Tibial nerve (tissue), 4 donors: Measurements from ENCODE around the gene ALOX5AP.

Source experiments
- EP300 ChIP-seq, 2 donors: sonication (generic); formaldehyde crosslinking; IDR thresholded peaks; one replicate each; pipeline ENCODE4 v1.6.1; 2017; ENCODE audit warnings: antibody characterized with exemption in 2 of 2, mild to moderate bottlenecking in 1 of 2
- POLR2A ChIP-seq, 2 donors: fragments of 450-650 bp; IDR thresholded peaks; one replicate each; pipeline ENCODE4 v1.6.1; 2017; ENCODE audit warnings: antibody characterized with exemption in 2 of 2, mild to moderate bottlenecking in 2 of 2, moderate library complexity in 2 of 2
- TF ChIP-seq, protein P1 (sequence below), 5 experiments: fragments of 200-600 bp in 3 of 5; fragments of 450-650 bp in 2 of 5; sonication (generic) in 3 of 5; IDR thresholded peaks; one replicate each; pipeline ENCODE4 v1.5.1; 2016 to 2019; ENCODE audit warnings: antibody characterized with exemption in 5 of 5, mild to moderate bottlenecking in 3 of 5, moderate library complexity in 2 of 5

DNA sequence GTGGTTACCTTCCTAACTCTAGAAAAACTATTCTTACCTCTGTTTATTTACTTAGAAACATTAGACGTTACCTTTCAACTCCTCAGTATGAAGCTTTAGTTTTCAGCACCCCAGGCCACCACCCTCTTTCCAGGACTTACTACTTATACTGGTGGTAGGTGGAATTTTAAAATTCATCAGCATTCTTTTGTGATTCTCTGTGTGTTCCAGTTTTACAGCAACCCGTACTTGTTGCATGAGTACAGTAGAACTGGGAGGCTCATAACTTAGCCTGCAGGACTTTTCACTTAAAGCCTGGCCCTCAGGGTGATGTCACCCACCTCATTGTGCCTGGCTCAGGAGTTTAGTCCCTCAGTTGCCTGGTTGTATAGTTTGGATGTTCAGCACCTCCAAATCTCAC, 49.4 kb upstream of the ALOX5AP start:
- TF ChIP-seq, protein P1, sequence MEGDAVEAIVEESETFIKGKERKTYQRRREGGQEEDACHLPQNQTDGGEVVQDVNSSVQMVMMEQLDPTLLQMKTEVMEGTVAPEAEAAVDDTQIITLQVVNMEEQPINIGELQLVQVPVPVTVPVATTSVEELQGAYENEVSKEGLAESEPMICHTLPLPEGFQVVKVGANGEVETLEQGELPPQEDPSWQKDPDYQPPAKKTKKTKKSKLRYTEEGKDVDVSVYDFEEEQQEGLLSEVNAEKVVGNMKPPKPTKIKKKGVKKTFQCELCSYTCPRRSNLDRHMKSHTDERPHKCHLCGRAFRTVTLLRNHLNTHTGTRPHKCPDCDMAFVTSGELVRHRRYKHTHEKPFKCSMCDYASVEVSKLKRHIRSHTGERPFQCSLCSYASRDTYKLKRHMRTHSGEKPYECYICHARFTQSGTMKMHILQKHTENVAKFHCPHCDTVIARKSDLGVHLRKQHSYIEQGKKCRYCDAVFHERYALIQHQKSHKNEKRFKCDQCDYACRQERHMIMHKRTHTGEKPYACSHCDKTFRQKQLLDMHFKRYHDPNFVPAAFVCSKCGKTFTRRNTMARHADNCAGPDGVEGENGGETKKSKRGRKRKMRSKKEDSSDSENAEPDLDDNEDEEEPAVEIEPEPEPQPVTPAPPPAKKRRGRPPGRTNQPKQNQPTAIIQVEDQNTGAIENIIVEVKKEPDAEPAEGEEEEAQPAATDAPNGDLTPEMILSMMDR (IDR thresholded peaks at IDR 0.05), result no peak
- TF ChIP-seq POLR2A (IDR thresholded peaks at IDR 0.05) (no peak), EP300 (IDR thresholded peaks at IDR 0.05) (no peak)
